Measurements from ENCODE around the gene KBTBD7.

KBTBD7 gene, protein sequence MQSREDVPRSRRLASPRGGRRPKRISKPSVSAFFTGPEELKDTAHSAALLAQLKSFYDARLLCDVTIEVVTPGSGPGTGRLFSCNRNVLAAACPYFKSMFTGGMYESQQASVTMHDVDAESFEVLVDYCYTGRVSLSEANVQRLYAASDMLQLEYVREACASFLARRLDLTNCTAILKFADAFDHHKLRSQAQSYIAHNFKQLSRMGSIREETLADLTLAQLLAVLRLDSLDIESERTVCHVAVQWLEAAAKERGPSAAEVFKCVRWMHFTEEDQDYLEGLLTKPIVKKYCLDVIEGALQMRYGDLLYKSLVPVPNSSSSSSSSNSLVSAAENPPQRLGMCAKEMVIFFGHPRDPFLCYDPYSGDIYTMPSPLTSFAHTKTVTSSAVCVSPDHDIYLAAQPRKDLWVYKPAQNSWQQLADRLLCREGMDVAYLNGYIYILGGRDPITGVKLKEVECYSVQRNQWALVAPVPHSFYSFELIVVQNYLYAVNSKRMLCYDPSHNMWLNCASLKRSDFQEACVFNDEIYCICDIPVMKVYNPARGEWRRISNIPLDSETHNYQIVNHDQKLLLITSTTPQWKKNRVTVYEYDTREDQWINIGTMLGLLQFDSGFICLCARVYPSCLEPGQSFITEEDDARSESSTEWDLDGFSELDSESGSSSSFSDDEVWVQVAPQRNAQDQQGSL

DNA sequence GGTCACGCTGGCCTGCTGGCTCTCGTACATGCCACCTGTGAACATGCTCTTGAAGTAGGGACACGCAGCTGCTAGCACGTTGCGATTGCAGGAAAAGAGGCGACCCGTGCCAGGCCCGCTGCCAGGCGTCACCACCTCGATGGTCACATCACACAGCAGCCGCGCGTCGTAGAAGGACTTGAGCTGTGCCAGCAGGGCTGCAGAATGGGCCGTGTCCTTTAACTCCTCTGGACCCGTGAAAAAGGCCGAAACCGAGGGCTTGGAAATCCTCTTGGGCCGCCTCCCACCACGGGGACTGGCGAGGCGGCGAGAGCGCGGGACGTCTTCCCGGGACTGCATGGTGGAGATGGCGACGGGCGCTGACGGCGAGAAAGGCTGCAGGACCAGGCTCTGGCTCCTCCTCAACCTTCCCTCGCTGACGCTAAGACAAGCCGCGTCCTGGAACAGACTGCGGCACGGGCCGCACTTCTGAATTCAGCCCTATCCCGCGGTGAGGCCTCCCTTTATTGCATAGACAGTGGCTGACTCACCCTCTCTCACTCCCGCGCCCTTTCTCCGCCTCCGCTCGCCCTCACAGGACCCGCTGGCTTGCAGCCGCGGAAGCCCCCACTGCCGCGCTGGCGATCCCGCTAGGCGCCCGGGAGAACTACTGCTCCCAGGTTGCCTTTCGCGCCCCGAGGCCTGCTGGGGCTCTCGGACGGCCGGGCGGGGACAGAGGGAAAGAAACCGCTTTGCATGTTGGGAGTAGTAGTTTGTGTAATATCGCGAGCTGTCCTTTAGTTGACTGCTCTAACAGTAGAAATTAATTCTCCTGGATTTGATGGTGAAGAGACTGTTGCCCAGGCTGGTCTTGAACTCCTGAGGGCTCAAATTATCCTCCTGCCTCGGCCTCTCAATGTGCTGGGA lies at the start of gene KBTBD7:
Gene KBTBD7 (minus strand): TSS at position 651 of the 906 bp plus-strand sequence. CDS start 312 bp downstream, at position 339.
- peak; percentile 92 for DNase-seq

DNA sequence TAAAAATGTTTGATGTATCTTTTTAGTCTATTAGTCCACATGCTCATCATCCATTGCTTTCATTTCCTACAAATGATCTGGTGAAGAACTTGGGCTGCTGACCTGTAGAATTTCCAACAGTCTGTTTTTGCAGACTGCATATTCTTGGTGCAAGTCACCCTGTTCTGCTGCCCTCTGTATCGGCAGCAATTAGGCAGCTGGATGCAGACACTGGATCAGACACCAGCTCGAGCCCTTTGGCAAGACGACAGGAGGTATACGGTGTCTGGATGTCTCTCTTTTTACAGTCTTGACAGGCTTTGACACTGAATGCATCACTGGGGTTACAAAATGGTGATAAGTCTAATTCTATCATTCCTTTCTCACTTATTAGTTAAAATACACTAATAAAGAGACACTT lies 47.3 kb upstream of the KBTBD7 start:
- DNase-seq, result no peak

DNA sequence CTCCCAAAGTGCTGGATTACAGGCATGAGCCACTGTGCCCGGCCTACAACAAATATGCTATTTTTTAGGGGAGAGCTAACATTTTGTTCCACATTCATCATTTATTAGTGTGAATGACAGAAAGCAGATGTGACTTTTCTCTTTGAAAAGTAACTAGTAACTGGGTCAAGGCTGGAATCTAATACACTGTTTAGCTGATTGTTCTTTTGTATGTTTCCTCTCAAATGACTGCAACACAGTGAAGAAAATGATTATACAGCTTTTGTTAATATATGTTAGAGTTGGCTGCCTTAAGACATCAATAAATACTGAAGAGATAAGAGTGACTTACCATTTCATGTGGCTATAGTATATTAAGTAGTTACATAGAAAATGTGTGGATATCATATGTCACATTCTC lies 42.0 kb upstream of the KBTBD7 start:
- no peak for DNase-seq

DNA sequence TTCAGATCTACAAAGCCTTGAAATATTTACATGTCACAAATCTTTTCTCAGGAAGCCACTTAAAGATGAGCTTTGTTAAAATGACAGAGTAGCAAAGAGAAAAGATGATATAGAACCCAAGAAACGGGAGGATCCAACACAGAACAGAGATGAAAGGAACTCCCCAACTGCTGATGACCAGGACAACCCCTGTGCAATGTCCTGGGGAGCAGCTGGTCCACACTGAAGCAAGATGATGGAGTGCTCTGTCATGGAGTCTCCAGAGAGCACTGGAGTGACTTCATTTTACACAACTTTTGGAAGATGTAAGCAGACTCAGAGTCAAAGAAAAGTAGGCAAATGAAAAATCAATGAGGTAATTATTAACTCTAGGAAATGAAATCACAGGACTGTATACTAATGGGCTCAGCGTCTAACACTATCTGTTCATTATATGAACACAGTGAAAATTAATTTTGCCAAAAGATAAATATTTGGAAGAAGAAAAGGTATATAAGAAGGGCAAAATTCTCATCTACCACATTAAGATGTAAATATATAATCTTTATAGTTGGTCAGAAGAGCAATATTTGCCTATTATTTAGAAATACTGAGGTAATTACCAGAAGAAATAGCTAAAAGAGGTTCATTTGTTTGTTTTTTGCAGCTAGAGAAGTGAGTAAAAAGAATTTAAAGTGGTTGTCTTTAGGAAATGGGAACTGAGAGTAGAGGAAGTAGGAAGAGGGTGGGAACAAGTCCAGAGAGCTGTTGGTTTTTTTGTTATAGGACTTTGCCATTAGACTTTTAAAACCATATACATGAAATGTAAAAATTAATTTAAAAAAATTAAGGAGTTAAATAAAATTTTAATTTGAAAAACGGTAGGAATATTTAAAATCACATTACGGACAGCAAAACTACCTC lies 38.5 kb upstream of the KBTBD7 start:
- no peak for DNase-seq

DNA sequence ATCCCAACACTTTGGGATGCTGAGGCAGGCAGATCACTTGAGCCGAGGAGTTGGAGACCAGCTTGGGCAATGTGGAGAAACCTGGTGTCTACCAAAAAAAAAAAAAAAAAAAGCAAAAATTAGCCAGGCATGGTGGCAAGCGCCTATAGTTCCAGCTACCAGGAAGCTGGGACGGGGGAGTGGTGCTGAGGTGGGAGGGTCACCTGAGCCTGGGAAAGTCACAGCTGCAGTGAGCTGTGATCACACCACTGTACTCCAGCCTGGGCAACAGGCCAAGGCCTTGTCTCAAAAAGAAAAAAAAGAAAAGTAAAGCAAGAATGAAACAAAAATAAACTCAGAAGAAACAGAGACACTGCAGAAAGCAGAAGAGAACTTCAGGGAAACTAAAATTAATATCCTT lies 37.4 kb upstream of the KBTBD7 start:
- DNase-seq, result no peak

DNA sequence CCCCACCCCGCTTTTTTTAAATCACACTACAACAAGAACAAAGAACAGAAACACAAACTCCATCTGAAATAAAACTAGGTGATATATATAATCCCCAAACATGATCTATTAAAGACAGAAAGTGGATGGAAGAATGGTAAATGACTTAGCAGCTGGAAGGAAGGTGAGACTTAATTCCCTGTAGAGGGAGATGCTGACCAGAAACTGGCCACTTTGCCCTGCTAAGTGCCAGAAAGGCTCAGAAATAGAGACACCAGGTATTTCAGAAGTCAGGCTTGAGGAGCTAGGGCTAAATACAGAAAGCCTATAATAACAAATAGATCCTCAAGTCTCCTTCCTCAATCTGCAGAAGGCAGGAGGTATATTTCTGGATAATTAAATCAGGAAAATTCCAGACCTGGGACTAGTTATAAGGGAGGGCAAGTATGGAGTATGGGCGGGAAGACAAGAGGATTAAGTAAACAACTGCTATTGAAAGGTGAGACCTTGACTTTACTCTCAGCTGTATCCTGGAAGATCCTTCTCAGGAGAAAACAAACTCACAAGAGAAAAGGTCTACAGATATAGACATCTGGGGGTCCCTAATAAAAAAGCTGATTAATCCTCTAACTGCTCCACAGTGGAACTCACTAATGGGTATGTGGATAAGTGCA lies 36.8 kb upstream of the KBTBD7 start:
- DNase-seq, result no peak

DNA sequence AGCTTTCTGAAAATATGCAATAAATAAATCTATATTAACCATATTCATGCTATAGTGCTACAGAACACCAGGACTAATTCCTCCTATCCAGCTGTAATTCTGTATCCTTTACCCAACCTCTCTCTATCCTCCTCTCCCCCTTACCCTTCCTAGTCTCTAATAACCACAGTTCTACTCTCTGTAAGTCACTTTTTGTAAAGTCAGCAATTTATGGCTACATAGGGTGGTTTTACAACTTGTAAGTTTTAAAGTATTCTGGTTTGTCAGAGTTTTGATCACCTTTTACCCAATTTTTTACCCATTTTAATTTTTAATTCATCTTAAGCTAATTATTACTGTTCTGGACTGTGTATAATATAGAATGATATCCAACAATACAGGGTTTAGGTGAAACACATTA lies 35.0 kb upstream of the KBTBD7 start:
- DNase-seq, result no peak

DNA sequence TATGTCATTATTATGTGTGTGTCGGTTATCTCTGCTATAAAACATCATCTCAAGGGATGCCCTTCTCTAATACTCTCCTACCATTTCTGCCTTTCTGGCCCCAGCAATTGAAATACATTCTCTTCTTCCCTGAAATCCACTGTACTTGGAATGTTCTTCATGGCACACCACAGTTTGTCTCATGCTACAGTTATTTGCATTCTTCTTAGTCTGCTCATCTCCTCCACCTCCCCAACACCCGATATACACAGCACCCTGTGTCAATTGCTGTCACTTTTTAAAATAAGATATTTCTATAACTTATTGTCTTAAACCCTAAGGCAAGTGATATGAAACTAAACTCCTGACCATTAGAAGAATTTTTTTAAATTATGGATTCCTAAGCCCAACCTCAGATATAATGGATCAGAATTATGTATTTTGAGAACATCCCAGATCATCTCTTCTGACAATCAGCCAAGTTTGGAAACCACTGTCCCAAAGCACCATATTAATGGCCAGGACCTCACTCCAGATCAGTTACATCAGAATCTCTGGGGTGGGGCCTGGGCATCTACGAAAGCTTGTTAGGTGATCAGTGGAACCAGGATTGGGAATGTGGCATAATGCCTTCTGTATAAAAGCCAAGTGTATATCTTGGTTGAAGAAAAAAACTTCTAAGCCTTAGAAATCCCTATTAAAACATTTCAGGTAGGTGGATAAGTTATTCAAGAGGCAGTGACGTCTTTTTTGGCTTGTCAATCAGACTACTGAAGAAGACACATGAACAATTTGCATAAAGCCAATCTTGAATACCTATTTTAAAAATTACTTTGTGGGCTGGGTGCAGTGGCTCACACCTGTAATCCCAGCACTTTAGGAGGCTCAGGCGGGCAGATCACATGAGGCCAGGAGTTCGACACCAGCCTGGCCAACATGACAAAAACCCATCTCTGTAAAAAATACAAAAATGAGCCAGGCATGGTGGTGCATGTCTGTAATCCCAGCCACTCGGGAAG lies 30.0 kb upstream of the KBTBD7 start:
- DNase-seq, result no peak

DNA sequence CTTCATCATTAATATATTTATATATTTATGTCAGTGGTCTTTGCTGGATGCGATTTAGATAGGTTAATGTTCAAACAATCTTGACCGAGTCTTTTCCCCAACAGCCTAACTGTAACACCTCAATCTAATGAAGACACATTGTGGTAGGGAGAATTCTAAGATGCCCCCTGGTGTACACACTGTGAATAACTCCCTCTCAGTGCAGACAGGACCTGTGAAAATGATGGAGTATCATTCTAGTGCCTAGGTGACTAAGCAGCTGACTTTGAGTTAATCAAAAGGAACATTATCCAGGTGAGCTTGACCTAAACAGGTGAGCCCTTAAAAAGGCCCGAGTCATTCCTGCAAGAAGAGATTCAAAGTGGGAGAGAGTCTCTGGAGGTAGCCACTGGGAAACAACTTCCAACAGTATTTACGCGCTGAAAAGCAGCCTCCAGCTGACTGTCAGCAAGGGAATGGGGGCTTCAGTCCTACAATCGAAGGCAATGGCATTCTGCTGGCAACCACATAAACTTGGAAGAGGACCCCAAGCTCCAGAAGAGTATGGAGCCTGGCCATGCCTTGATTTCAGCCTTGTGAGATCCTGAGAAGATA lies 28.0 kb upstream of the KBTBD7 start:
- DNase-seq, result peak; percentile 68

DNA sequence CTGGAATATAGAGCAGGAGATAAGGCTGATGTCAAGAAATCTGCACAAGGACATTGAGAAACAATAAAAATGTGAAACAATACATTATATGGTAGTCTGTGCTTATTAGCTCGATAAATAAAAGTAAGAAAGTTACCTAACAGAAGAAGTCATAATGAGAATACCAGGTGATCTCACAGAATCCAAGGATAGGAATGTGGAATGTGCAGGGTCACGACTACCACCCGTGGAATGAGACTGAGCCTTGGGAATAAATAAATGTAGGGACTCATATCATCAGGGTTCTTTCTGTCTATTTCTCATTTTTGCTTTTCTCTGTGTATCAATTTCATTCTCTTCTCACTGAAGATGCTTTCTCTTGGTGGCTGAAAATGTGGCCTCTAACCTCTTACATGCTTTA lies 26.0 kb upstream of the KBTBD7 start:
- no peak for DNase-seq

DNA sequence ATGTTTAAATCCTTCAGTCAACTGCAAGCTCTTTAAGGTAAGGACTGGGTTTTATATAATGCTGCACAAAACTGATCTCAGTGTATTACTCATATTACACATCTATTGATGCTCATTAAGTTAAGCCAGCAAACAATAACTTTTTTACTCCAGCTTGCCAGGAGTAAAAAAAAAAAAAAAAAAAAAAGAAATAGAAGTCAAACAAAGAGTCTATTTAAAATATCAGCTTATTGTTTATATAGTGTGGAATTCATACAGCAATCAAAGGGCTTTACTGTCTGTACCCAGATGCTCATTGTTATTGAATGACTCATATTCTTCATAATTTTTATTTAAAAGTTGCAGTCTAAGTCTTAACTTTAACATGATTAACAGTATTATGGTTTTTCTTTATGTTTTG lies 21.8 kb upstream of the KBTBD7 start:
- no peak for DNase-seq

DNA sequence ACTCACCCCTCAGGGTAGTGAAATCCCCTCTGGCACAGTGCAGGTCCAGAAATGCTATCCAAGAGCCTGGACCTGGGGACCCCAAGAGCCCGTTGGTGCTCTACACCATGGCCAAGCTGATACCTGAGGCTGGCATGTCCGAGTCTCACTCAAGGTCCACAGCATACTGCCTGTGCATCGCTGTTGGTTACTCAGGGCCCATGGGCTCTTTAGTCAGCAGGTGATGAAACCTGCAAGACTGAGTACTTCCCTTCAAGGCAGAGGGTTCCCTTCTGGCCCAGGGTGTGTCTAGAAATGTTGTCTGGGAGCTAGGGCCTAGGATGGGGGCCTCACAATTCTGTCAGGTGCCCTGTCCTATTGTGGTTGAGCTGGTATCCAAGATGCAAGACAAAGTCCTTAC lies 19.6 kb upstream of the KBTBD7 start:
- no peak for DNase-seq

DNA sequence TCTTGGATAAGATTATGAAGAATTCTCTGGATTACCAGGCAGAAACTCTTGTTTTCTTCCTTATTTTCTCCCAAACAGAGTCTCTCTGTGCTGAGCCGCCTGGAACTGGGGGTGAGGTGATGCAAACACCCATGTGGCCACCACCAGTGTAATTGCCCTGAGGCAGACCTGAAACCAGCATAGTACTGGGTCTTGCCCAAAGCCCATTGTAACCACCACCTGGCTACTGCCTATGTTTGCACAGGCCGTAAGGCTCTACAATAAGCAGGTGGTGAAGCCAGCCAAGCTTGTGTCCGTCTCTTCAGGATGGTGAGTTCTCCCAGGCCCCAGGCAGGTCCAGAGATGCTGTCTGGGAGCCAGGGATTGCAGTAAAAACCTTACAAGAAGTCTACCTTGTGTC lies 18.9 kb upstream of the KBTBD7 start:
- no peak for DNase-seq

DNA sequence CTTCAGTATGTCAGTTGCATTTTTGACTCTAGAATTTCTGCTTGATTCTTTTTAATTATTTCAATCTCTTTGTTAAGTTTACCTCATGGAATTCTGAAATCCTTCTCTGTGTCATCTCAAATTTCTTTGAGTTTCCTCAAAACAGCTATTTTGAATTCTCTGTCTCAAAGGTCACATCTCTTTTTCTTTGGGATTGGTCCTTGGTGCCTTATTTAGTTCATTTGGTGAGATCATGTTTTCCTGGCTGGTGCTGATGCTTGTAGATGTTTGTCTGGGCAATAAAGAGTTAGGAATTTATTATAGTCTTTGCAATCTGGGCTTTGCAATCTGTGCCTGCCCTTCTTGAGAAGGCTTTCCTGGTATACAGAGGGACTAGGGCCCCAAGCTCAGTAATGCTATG lies 18.5 kb upstream of the KBTBD7 start:
- DNase-seq, result no peak

DNA sequence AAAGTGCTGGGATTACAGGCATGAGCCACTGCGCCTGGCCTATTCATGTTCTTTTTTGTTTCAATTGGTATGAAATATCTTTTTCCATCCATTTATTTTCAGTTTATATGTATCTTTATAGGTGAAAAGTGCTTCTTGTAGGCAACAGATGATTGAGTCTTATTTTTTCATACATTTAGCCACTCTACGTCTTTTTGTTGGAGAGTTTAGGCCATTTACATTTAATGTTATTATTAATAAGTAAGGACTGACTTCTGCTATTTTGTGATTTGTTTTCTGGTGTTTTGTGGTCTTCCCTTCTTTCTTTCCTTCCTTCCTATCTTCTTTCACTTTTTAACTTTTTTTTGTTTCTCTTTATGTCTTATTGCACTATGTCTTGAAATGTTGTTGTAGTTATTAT lies 16.7 kb upstream of the KBTBD7 start:
- DNase-seq, result no peak

DNA sequence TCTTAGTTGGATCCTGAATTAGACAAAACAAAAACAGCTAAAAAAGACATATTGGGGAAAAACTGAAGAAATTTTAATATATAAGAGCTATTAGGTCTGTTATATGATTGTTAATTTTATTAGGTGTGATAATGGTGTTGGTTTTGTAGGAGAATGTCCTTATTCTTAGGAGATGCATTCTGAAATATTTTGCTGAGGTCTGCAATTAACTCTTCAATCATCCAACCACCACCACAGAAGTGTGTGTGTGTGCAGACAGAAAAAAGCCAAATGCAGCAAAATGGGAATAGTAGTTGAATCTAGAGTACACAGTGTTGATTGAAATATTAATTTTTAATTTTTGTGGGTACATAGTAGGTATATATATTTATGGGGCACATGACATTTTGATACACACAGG lies 12.1 kb upstream of the KBTBD7 start:
- DNase-seq, result no peak

DNA sequence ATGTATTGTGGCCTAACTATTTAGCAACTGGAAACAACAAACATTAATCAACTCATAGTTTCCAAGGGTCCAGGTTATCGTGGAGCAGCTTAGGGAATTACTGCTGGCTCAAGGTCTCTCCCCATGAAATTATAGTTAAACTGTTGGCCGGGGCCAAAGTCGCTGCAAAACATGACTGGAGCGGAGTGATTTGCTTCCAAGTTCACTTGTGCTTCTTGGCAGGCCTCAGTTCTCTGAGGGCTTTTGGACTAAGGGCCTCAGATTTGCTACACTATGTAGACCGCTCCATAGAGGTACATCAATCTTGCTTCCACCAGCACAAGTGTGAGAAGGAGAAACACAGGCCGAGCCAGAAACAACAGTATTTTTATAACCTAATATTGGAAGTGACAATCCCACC lies 9.4 kb upstream of the KBTBD7 start:
- DNase-seq, result no peak

DNA sequence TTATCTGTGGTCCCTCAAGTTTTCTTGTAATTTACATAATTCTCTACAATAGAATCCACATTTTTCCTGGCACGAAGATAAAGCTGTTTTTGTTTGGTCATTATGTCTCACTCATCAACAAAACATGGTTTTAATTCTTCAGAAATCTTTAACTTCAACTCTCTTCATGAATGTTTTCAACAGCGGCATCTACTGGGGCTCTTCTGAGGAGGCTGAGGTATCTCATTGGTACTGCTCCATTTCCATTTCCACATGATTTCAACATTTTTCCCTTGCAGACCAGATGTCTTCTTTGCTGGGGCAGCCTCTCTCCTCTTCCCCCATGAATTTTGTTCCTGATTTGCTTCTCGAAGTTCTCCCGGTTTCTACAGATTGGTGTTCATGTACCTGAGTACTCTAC lies 5.8 kb upstream of the KBTBD7 start:
- no peak for DNase-seq

DNA sequence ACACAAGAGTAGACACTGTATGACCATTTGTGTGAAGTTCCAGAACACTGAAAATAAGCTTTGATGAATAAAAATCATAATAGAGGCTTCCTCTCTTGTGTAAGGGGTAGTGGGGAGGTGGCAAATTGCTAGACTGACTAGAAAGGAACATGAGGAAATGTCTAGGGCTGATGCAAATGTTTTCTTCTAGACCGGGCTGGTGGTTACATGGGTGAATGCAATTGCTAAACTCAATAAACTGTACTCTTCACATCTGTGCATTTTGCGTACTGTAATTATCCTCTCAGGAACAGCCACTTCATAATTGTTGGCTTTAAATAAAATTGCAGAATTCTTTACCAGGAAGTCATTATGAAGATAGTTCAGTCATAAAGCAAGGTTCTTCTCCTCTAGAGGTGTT lies 5.2 kb upstream of the KBTBD7 start:
- no peak for DNase-seq

DNA sequence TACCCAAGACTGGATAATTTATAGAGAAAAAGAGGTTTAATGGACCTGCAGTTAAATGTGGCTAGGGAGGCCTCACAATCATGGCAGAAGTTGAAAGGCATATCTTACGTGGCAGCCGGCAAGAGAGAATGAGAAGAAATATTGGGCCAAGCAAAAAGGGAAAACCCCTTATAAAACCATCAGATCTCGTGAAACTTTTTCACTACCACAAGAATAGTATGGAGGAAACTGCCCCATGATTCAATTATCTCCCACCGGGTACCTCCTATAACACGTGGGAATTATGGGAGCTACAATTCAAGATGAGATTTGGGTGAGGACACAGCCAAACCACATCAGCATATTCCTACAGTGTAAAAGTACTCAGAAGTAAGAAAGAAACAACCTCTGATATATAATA lies 4.7 kb upstream of the KBTBD7 start:
- no peak for DNase-seq

Data from CD4-positive, alpha-beta T cell treated with Interleukin-4 for 4 hours (primary cell).